ENCODE measurements around the gene TRAPPC6A. TPM values are rescaled to one million over a fixed set of nuclear protein-coding genes. Genes with fewer than 3 reads are reported as not detected.

TRAPPC6A gene
- total and polyA plus RNA-seq, 2 of the 13 experiments (the other 11 are each of a cell fraction or from before 2014, with no cell fraction given): 6.5 to 21.0 TPM

GRCh38 chr19:45141203-45141900 is 36.7 kb downstream of the TRAPPC6A start:
- ChIA-PET CTCF (ENCODE audit: low intra/inter-chr PET ratio, low total read pairs) (no interaction called here), POLR2A (no interaction called here)
- ATAC-seq (no peak), FAIRE-seq (no peak), DNase-seq (ENCODE audit: low spot score) (no peak)
- intact Hi-C loops (cut with micrococcal nuclease; ENCODE audit: unreplicated experiment) (no loop called here), in situ Hi-C loops (cut with HindIII; ENCODE audit: extremely low pct_ligation_motif_present, low pct_unique_long_range_greater_than_20kb) (no loop called here)
- no peaks in the 10 kb centered on the region for H3K9me3 ChIP-seq (ENCODE audit: low read length)
- H3K36me3 ChIP-seq (replicated peaks in 1 of 2; ENCODE audit: control insufficient read depth in 1 of 2, insufficient read depth in 2 of 2, low read length in 2 of 2): peaks cover 9 to 10% of the 10 kb centered on the region in 2 experiments; a peak in 3 of 5 replicates
- no peak overlapping the region for H3K4me2 ChIP-seq (ENCODE audit: low read depth, low read length)
- H3K27ac ChIP-seq (ENCODE audit: extremely low read length, insufficient read depth, low read length): no peak overlapping the region
- H3K4me1 ChIP-seq (ENCODE audit: insufficient read depth, low read length): peaks cover 18% of the 10 kb centered on the region
- TF ChIP-seq FOXP1 (IDR thresholded peaks at IDR 0.05): no peak
- no peak for TF ChIP-seq FOXP1 (CRISPR knock-in tag; IDR thresholded peaks at IDR 0.05)
- no peak for TF ChIP-seq ZNF737 (CRISPR knock-in tag; IDR thresholded peaks at IDR 0.05; ENCODE audit: borderline replicate concordance)
- no peak for TF ChIP-seq SP140L (CRISPR knock-in tag; IDR thresholded peaks at IDR 0.05; ENCODE audit: borderline replicate concordance)
- TF ChIP-seq ONECUT2 (CRISPR knock-in tag; IDR thresholded peaks at IDR 0.05): no peak
- TF ChIP-seq ZNF142 (CRISPR knock-in tag; IDR thresholded peaks at IDR 0.05): no peak
- no peak for TF ChIP-seq ZNF335 (CRISPR knock-in tag; IDR thresholded peaks at IDR 0.05)
- TF ChIP-seq ZNF44 (CRISPR knock-in tag; IDR thresholded peaks at IDR 0.05): no peak
- TF ChIP-seq ZNF34 (CRISPR knock-in tag; IDR thresholded peaks at IDR 0.05; ENCODE audit: borderline replicate concordance): no peak
- TF ChIP-seq ZNF792 (CRISPR knock-in tag; IDR thresholded peaks at IDR 0.05): no peak
- no peak for TF ChIP-seq HOMEZ (CRISPR knock-in tag; IDR thresholded peaks at IDR 0.05; ENCODE audit: low read depth)
- no peak for TF ChIP-seq RXRB (CRISPR knock-in tag; IDR thresholded peaks at IDR 0.05; ENCODE audit: borderline replicate concordance)
- H3K9ac ChIP-seq (ENCODE audit: insufficient read depth, low read depth, low read length): no peak overlapping the region
- 94% methylated on average over 8 of the region's 28 CpGs for WGBS (ENCODE audit: low lambda C conversion rate)
- H3K4me3 ChIP-seq (replicated peaks in 1 of 3; ENCODE audit: insufficient read depth in 1 of 3, low read depth in 2 of 3, low read length in 3 of 3): no peak overlapping the region
- BruUV-seq (replicated peaks): no TSS peak
- no peaks in the 10 kb centered on the region for H3K27me3 ChIP-seq (ENCODE audit: control insufficient read depth in 1 of 2, insufficient read depth in 2 of 2, low read length in 2 of 2)
- H2AFZ ChIP-seq (ENCODE audit: low read length): no peak overlapping the region
- H3K79me2 ChIP-seq (ENCODE audit: insufficient read depth, low read length): peaks cover 9% of the 10 kb centered on the region
- H4K20me1 ChIP-seq (ENCODE audit: insufficient read depth, low read length): no peaks in the 10 kb centered on the region

All from HepG2 (cell line).